Measurements from ENCODE around the gene RSBN1L. TPM values are rescaled to one million over a fixed set of nuclear protein-coding genes. Genes with fewer than 3 reads are reported as not detected.
A peak's percentile ranks its signal among the peaks of the same experiment; 100 is the strongest.

RSBN1L gene
- polyA plus RNA-seq, 1 donor, result 17.2 TPM

GRCh38 chr7:77727936-77728701 lies 31.9 kb downstream of the RSBN1L start:
- H3K36me3 ChIP-seq (ENCODE audit: control insufficient read depth, insufficient read depth, low read length), result no peaks in the 10 kb centered on the region
- no peak overlapping the region for H3K4me3 ChIP-seq (ENCODE audit: low read length)
- no peaks in the 10 kb centered on the region for H3K27me3 ChIP-seq (ENCODE audit: control insufficient read depth, insufficient read depth, low read length)
- H3K4me1 ChIP-seq (ENCODE audit: control insufficient read depth, insufficient read depth, low read length), result peaks cover 4% of the 10 kb centered on the region
- DNase-seq, result no peak
- 78% methylated on average over 3 of the region's 8 CpGs for WGBS (ENCODE audit: insufficient coverage, low lambda C conversion rate)
- no peaks in the 10 kb centered on the region for H3K9me3 ChIP-seq (ENCODE audit: control insufficient read depth, low read depth, low read length)
- no peak overlapping the region for H3K27ac ChIP-seq (ENCODE audit: low read length)

DNA sequence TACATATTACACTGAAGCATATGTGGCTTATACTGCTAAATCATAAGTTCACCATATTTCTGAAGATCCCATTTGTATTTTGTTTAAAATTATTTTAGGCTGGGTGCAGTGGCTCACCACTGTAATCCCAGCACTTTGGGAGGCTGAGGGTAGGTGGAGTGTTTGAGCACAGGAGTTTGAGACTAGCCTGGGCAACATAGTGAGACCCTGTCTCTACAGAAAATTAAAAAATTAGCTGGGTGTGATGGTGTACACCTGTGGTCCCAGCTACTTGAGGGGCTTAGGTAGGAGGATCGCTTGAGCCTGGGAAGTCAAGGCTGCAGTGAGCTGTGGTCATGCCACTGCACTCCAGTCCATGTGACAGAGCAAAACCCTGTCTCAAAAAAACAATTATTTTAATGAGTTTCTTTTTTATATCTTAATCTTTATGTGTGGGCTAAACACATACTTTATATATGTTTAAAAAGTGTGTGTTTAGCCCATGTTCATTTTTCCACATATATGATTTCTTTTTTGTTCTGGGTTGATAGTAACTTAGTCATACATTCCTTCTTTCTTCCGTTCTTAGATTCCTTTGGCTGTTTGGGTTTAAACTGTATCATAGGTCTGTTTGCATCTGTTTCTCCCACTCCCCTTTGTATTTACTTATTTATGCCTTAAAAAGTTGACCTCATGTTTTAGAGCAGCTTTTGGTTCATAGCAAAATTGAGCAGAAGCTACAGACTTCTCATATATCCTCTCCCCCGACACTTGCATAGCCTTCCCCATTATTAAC lies 33.5 kb downstream of the RSBN1L start:
- Histone ChIP-seq H3K4me3 (ENCODE audit: low read length) (no peak overlapping the region), H3K9me3 (ENCODE audit: control insufficient read depth, low read depth, low read length) (no peaks in the 10 kb centered on the region), H3K4me1 (ENCODE audit: control insufficient read depth, insufficient read depth, low read length) (peaks cover 4% of the 10 kb centered on the region), H3K36me3 (ENCODE audit: control insufficient read depth, insufficient read depth, low read length) (no peaks in the 10 kb centered on the region), H3K27ac (ENCODE audit: low read length) (no peak overlapping the region), H3K27me3 (ENCODE audit: control insufficient read depth, insufficient read depth, low read length) (no peaks in the 10 kb centered on the region)
- 100% methylated on average over 2 of the region's 3 CpGs for WGBS (ENCODE audit: insufficient coverage, low lambda C conversion rate)
- DNase-seq, result no peak

DNA sequence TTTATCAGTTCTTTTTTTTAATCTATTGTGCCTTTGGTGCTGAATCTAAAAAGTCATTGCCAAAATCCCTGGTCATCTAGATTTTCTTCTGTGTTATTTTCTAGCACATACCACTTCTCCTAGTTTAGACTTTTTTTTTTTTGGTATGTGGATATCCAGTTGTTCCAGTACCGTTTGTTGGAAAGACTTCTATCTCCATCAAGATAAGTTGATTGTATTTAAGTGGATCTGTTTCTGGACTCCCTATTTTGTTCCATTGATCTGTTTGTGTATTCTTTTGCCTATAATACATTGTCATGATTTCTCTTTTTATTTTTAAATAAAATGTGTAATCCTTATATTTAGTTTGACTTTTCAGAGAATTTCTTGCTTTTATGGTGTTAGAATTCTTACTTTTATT lies 35.5 kb downstream of the RSBN1L start:
- Histone ChIP-seq H3K36me3 (ENCODE audit: control insufficient read depth, insufficient read depth, low read length) (no peaks in the 10 kb centered on the region), H3K9me3 (ENCODE audit: control insufficient read depth, low read depth, low read length) (no peaks in the 10 kb centered on the region), H3K27ac (ENCODE audit: low read length) (no peak overlapping the region), H3K27me3 (ENCODE audit: control insufficient read depth, insufficient read depth, low read length) (no peaks in the 10 kb centered on the region), H3K4me1 (ENCODE audit: control insufficient read depth, insufficient read depth, low read length) (peaks cover 4% of the 10 kb centered on the region), H3K4me3 (ENCODE audit: low read length) (no peak overlapping the region)
- no peak for DNase-seq
- WGBS (ENCODE audit: insufficient coverage, low lambda C conversion rate), result 40% methylated on average over 1 of the region's 1 CpG

DNA sequence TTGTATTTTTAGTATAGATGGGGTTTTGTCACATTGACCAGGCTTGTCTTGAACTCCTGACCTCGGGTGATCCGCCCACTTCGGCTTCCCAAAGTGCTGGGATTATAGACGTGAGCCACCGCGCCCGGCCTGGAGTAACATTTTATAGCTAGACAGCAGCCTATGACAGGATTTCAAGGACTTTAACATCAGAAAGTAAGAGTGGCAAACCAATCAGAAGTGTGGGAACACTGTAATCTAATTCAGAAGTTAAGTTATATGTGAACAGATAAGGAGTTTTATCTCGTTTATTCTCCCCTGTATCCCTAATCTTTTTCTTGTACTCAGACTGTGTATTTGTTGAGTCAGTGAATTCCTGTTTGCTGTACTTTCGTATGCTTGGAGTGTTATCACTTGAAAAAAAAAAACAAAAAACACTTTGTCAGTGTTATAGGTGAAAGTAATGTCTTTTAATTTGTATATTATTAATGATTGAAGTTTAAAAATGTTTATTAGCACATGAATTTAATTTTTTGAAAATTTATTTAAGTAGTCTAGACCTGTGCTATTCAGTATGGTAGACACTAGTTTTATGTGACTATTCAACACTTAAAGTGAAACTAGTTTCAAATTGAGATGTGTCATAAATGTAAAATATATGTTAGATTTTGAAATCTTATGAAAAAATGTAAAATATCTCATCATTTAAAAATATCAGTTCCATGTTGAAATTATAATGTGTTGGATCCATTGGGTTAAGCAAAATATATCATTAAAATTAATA lies 38.6 kb downstream of the RSBN1L start:
- Histone ChIP-seq H3K4me3 (ENCODE audit: low read length) (no peak overlapping the region), H3K9me3 (ENCODE audit: control insufficient read depth, low read depth, low read length) (no peaks in the 10 kb centered on the region), H3K4me1 (ENCODE audit: control insufficient read depth, insufficient read depth, low read length) (no peaks in the 10 kb centered on the region), H3K27me3 (ENCODE audit: control insufficient read depth, insufficient read depth, low read length) (no peaks in the 10 kb centered on the region), H3K36me3 (ENCODE audit: control insufficient read depth, insufficient read depth, low read length) (peaks cover 4% of the 10 kb centered on the region), H3K27ac (ENCODE audit: low read length) (no peak overlapping the region)
- 21% methylated on average over 2 of the region's 9 CpGs for WGBS (ENCODE audit: insufficient coverage, low lambda C conversion rate)
- DNase-seq, result peak; percentile 11 to 58

DNA sequence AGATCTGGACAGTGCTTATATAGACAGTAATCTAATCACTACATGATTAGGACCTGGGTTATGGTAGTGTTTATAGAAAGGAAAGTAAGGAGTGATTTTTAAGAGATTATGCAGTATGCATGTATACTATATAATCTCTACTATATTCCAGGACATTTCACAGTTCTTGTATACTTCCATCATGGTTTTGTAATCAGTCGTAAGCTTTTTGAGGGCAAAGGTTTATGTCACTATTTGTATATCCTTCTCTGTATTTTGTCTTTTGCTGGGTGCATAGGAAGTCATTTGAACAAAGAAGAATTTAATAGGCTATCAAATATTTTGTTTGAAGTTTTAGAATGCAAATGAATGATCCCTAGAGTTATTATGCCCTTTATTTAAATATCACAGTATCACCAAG lies 39.2 kb downstream of the RSBN1L start:
- no CpG with 5 or more reads among the region's 1 CpG for WGBS (ENCODE audit: insufficient coverage, low lambda C conversion rate)
- Histone ChIP-seq H3K27ac (ENCODE audit: low read length) (no peak overlapping the region), H3K4me1 (ENCODE audit: control insufficient read depth, insufficient read depth, low read length) (no peaks in the 10 kb centered on the region), H3K27me3 (ENCODE audit: control insufficient read depth, insufficient read depth, low read length) (no peaks in the 10 kb centered on the region), H3K4me3 (ENCODE audit: low read length) (no peak overlapping the region), H3K36me3 (ENCODE audit: control insufficient read depth, insufficient read depth, low read length) (peaks cover 4% of the 10 kb centered on the region), H3K9me3 (ENCODE audit: control insufficient read depth, low read depth, low read length) (no peaks in the 10 kb centered on the region)
- no peak for DNase-seq

- Histone ChIP-seq H3K4me3 (ENCODE audit: low read length) (no peak overlapping the region), H3K36me3 (ENCODE audit: control insufficient read depth, insufficient read depth, low read length) (peaks cover 7% of the 10 kb centered on the region), H3K27ac (ENCODE audit: low read length) (no peak overlapping the region), H3K9me3 (ENCODE audit: control insufficient read depth, low read depth, low read length) (no peaks in the 10 kb centered on the region), H3K27me3 (ENCODE audit: control insufficient read depth, insufficient read depth, low read length) (no peaks in the 10 kb centered on the region), H3K4me1 (ENCODE audit: control insufficient read depth, insufficient read depth, low read length) (no peaks in the 10 kb centered on the region)
- 96% methylated on average over 5 of the region's 5 CpGs for WGBS (ENCODE audit: insufficient coverage, low lambda C conversion rate)
- no peak for DNase-seq
Measured at GRCh38 chr7:77736991-77737390, 40.7 kb downstream of the RSBN1L start.

DNA sequence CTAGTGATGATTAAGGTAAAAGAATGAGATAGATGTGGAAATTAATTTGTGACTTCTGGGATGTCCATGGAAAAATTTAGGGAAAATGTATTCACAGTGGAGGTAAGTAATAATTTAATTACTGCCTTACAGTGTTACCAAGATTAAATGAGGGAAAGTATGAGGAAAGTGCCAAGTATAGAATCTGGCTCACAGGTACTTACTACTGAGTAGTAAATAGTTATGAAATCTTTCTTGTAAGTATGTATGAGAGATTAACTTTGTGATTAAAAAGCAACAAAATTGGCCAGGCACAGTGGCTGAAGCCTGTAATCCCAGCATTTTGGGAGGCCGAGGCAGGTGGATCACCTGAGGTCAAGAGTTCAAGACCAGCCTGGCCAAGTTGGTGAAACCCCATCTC lies 42.1 kb downstream of the RSBN1L start:
- WGBS (ENCODE audit: insufficient coverage, low lambda C conversion rate), result no CpG with 5 or more reads among the region's 1 CpG
- DNase-seq, result no peak
- no peaks in the 10 kb centered on the region for H3K4me1 ChIP-seq (ENCODE audit: control insufficient read depth, insufficient read depth, low read length)
- peaks cover 7% of the 10 kb centered on the region for H3K36me3 ChIP-seq (ENCODE audit: control insufficient read depth, insufficient read depth, low read length)
- no peak overlapping the region for H3K27ac ChIP-seq (ENCODE audit: low read length)
- H3K9me3 ChIP-seq (ENCODE audit: control insufficient read depth, low read depth, low read length), result no peaks in the 10 kb centered on the region
- no peak overlapping the region for H3K4me3 ChIP-seq (ENCODE audit: low read length)
- H3K27me3 ChIP-seq (ENCODE audit: control insufficient read depth, insufficient read depth, low read length), result no peaks in the 10 kb centered on the region

DNA sequence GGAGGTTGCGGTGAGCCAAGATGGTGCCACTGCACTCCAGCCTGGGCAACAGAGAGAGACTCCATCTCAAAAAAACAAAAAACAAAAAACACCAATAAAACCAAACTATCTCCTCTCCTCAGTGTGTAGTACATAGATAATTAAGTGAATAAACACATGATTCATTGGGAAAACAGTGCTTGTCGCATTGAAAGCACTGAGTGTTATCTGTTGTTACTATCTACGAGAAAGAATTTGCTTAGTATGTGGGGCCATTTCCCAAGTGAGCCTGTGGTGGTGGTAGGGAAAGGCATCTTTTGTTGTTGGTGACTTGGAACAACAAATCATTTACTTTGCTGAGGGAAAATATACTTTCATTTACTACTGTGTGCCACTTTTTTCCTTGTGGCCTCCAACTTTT lies 42.6 kb downstream of the RSBN1L start:
- H3K4me1 ChIP-seq (ENCODE audit: control insufficient read depth, insufficient read depth, low read length), result no peaks in the 10 kb centered on the region
- WGBS (ENCODE audit: insufficient coverage, low lambda C conversion rate), result no CpG with 5 or more reads among the region's 3 CpGs

GRCh38 chr7:77740257-77740656 lies 44.0 kb downstream of the RSBN1L start:
- no peaks in the 10 kb centered on the region for H3K4me1 ChIP-seq (ENCODE audit: control insufficient read depth, insufficient read depth, low read length)

More for the DNA sequence above, 42.6 kb downstream of the RSBN1L start:
- Histone ChIP-seq H3K9me3 (ENCODE audit: control insufficient read depth, low read depth, low read length) (no peaks in the 10 kb centered on the region), H3K36me3 (ENCODE audit: control insufficient read depth, insufficient read depth, low read length) (peaks cover 7% of the 10 kb centered on the region), H3K27me3 (ENCODE audit: control insufficient read depth, insufficient read depth, low read length) (no peaks in the 10 kb centered on the region), H3K4me3 (ENCODE audit: low read length) (no peak overlapping the region), H3K27ac (ENCODE audit: low read length) (no peak overlapping the region)
- no peak for DNase-seq

DNA sequence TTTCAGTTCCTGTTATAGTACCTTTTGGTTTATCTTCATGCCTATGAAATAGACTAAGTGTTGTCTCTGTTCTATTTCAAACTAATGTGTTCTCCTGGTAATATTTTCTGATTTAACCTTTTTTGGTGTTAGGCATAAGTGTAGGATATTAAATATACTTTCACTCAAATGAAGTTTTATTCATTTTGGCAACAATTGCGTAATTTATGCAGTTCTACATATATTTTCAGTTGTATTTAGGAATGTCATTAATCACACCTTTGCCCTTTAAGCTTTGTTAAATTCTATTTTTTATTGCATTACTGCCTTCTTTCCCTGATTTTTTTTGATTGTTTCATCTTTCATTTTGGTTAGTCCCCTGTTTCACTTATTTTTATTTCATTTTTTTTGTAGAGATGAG lies 47.3 kb downstream of the RSBN1L start:
- Histone ChIP-seq H3K27me3 (ENCODE audit: control insufficient read depth, insufficient read depth, low read length) (no peaks in the 10 kb centered on the region), H3K36me3 (ENCODE audit: control insufficient read depth, insufficient read depth, low read length) (peaks cover 2% of the 10 kb centered on the region), H3K9me3 (ENCODE audit: control insufficient read depth, low read depth, low read length) (no peaks in the 10 kb centered on the region), H3K4me1 (ENCODE audit: control insufficient read depth, insufficient read depth, low read length) (no peaks in the 10 kb centered on the region), H3K4me3 (ENCODE audit: low read length) (no peak overlapping the region), H3K27ac (ENCODE audit: low read length) (no peak overlapping the region)
- no peak for DNase-seq
- WGBS (ENCODE audit: insufficient coverage, low lambda C conversion rate), result 100% methylated on average over 1 of the region's 1 CpG

More at GRCh38 chr7:77740257-77740656, 44.0 kb downstream of the RSBN1L start:
- Histone ChIP-seq H3K36me3 (ENCODE audit: control insufficient read depth, insufficient read depth, low read length) (peaks cover 7% of the 10 kb centered on the region), H3K27me3 (ENCODE audit: control insufficient read depth, insufficient read depth, low read length) (no peaks in the 10 kb centered on the region), H3K27ac (ENCODE audit: low read length) (no peak overlapping the region), H3K9me3 (ENCODE audit: control insufficient read depth, low read depth, low read length) (no peaks in the 10 kb centered on the region), H3K4me3 (ENCODE audit: low read length) (no peak overlapping the region)
- no peak for DNase-seq
- WGBS (ENCODE audit: insufficient coverage, low lambda C conversion rate), result no CpG with 5 or more reads among the region's 1 CpG

All from large intestine (tissue), 3 donors.